Measurements from ENCODE around the gene SORCS2.

DNA sequence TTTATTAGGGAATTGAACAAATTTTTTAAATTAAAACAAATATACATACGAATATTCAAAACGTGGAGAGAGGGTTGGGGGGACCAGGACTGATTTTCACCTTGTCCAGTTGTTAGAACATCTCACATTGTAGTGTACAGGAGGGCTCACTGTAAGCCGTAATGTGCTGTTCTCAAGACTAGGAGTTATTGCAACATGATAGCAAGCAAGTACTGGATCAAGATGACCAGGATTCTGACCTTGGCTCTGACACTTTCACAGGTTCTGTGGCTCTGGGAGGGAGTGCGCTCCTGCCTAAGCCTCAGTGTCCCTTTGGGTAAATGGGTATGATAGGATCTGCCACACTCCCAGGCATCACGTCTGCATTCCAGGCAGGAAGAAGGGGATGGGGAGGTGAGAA is 59.0 kb downstream of the SORCS2 start:
- no peak for TF ChIP-seq GATA3 (IDR thresholded peaks at IDR 0.05; ENCODE audit: low read depth, low read length)
- TF ChIP-seq GATA2 (IDR thresholded peaks at IDR 0.05; ENCODE audit: low read depth, low read length): no peak

All from SH-SY5Y (cell line).